Kidney epithelial cell (primary cell): Measurements from ENCODE around the gene TGFBR3. TPM values are rescaled to one million over a fixed set of nuclear protein-coding genes. Genes with fewer than 3 reads are reported as not detected.

ENCODE experiments used
- DNase-seq: peaks from one replicate; pipeline ENCODE4 v3.0.0-alpha.2; 2010; ENCODE audit warnings: low read depth
- H3K27me3 ChIP-seq: 2 replicates; pipeline ENCODE4 v1.6.0; 2011; ENCODE audit warnings: low read length; ENCODE audit not compliant: control insufficient read depth, insufficient read depth
- H3K36me3 ChIP-seq: 2 replicates; pipeline ENCODE4 v1.5.1; 2011; ENCODE audit warnings: low read length; ENCODE audit not compliant: control insufficient read depth, insufficient read depth
- H3K4me3 ChIP-seq: 2 replicates; pipeline ENCODE4 v1.5.1; 2011; ENCODE audit warnings: low read depth, mild to moderate bottlenecking, control low read depth, low read length
- total RNA-seq: library from RNA; depleted of rRNA; stranded (reverse); fragments of >200 nt; gene quantifications from 2 replicates; pipeline ENCODE4 v1.2.3, GENCODE V29; 2015
- TF ChIP-seq, protein P1 (sequence below): IDR thresholded peaks from 2 replicates; pipeline ENCODE4 v1.5.1; 2011; ENCODE audit warnings: mild to moderate bottlenecking, moderate library complexity, low read length, control low read depth, inconsistent platforms; ENCODE audit not compliant: insufficient read depth, poor library complexity, severe bottlenecking

Gene TGFBR3
- total RNA-seq, 1 donor from 2014 or later, result 5.5 TPM

- TF ChIP-seq, protein P1, sequence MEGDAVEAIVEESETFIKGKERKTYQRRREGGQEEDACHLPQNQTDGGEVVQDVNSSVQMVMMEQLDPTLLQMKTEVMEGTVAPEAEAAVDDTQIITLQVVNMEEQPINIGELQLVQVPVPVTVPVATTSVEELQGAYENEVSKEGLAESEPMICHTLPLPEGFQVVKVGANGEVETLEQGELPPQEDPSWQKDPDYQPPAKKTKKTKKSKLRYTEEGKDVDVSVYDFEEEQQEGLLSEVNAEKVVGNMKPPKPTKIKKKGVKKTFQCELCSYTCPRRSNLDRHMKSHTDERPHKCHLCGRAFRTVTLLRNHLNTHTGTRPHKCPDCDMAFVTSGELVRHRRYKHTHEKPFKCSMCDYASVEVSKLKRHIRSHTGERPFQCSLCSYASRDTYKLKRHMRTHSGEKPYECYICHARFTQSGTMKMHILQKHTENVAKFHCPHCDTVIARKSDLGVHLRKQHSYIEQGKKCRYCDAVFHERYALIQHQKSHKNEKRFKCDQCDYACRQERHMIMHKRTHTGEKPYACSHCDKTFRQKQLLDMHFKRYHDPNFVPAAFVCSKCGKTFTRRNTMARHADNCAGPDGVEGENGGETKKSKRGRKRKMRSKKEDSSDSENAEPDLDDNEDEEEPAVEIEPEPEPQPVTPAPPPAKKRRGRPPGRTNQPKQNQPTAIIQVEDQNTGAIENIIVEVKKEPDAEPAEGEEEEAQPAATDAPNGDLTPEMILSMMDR, result no peak
- H3K27me3 ChIP-seq, result no peaks in the 10 kb centered on the region
- peak; percentile 71 for DNase-seq
- no peaks in the 10 kb centered on the region for H3K36me3 ChIP-seq
- H3K4me3 ChIP-seq, result no peak overlapping the region
These were observed 154.1 kb downstream of the TGFBR3 start for GRCh38 chr1:91731815-91732214.

GRCh38 chr1:91730801-91731732 lies 154.9 kb downstream of the TGFBR3 start:
- no peak overlapping the region for H3K4me3 ChIP-seq
- TF ChIP-seq, protein P1, result no peak
- DNase-seq, result no peak
- no peaks in the 10 kb centered on the region for H3K36me3 ChIP-seq
- no peaks in the 10 kb centered on the region for H3K27me3 ChIP-seq

DNA sequence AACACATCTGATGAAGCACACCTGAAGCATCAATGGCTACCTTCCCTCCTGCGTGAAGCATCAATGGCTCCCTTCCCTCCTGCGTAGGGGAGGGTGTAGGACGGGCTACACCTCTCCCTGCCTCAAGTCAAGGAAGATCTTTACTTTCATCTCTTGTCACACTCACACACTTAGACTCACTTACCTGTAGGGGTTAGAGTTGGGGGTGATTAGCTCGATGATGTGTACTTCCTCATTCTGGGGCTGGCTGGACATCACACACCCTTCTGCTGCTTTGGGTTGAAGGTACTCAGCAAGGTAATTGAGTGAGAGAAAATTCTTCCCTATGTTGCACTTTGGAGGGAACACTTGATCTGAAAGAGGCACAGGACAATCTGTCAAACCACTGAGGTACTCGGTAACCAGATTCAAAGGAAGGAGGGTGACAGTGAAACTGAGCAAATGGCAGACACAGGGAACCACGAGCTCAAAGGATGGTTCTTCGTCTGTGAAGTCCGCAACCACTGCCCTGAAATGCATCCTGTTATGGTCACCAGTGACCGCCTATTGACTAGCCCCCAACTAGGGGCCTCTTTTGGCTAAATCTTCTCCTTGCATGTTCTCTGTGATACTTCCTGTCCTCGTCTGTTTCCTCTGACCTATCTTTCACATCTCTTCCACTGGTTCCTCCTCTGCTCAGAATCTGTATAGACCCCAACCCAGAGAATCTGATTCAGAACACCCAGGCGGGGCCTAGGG lies 156.2 kb downstream of the TGFBR3 start:
- Histone ChIP-seq H3K4me3 (no peak overlapping the region), H3K36me3 (no peaks in the 10 kb centered on the region), H3K27me3 (no peaks in the 10 kb centered on the region)
- DNase-seq, result no peak
- TF ChIP-seq, protein P1, result no peak

GRCh38 chr1:91727763-91728162 lies 158.2 kb downstream of the TGFBR3 start:
- DNase-seq, result no peak
- H3K36me3 ChIP-seq, result no peaks in the 10 kb centered on the region
- no peaks in the 10 kb centered on the region for H3K27me3 ChIP-seq
- TF ChIP-seq, protein P1, result no peak
- H3K4me3 ChIP-seq, result no peak overlapping the region

DNA sequence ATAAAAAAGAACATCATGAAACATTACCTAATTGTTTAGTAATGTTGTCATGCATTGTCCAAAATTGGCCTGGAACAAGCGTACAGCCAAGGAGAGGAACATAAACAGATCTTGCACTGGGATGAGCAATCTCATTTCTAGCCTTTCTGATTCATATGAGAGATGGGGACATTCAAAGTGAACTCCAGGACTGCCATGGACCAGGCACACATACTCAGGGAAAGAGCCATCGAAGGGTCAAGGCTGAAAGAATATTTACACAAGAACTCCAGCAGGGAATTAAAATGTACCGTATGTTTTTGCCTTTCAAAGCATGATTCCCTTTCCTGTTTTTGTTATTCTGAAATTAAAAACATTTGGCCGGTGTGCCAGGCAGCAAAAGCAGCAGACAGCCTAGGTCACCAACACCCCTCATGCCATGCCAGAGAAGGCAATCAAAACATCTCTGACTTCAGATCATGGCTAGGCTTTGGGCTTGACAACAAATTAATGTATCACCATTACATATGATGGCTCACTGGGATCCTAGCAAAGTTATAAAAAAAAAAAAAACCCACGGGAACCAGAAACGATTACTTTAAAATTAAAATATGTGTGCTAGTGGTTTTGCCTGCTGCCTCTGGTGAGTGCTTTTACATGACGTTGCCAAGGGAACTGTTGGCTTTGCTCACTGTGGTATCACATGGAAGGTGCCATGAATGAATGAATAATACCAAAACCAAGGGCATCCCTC lies 159.8 kb downstream of the TGFBR3 start:
- TF ChIP-seq, protein P1, result no peak
- H3K4me3 ChIP-seq, result no peak overlapping the region
- no peak for DNase-seq
- no peaks in the 10 kb centered on the region for H3K36me3 ChIP-seq
- no peaks in the 10 kb centered on the region for H3K27me3 ChIP-seq
